SKM-1 treated with dmso at 0.1 percent for 144 hours (cell line): ENCODE results near the gene LIMA1.
"Not testable (repeated sequence)": the region's sequence is repeated elsewhere in the genome, so short reads cannot be mapped to it uniquely, and the experiment has no call there.

ENCODE experiments used
- DNase-seq: peaks from one replicate; lab custom pipeline; 2025; ENCODE audit not compliant: unreplicated experiment; lab: John Stamatoyannopoulos, UW

LIMA1 gene

GRCh38 chr12:50220363-50220995, 62.8 kb downstream of the LIMA1 start:
- peak; percentile 1 for DNase-seq

GRCh38 chr12:50219544-50219943, 63.8 kb downstream of the LIMA1 start:
- no peak for DNase-seq

- DNase-seq, result not testable (repeated sequence)
These were observed 64.3 kb downstream of the LIMA1 start for GRCh38 chr12:50219001-50219400.

GRCh38 chr12:50218386-50218785, 64.9 kb downstream of the LIMA1 start:
- no peak for DNase-seq

GRCh38 chr12:50217202-50217601, 66.1 kb downstream of the LIMA1 start:
- DNase-seq, result no peak

GRCh38 chr12:50215033-50215432, 68.3 kb downstream of the LIMA1 start:
- no peak for DNase-seq

- no peak for DNase-seq
These were observed 69.3 kb downstream of the LIMA1 start for GRCh38 chr12:50214018-50214417.

GRCh38 chr12:50213439-50213838, 69.9 kb downstream of the LIMA1 start:
- DNase-seq, result no peak

GRCh38 chr12:50212071-50212467, 71.3 kb downstream of the LIMA1 start:
- no peak for DNase-seq

GRCh38 chr12:50211392-50212070, 71.8 kb downstream of the LIMA1 start:
- no peak for DNase-seq

GRCh38 chr12:50207424-50207823, 75.9 kb downstream of the LIMA1 start:
- no peak for DNase-seq

GRCh38 chr12:50205648-50206047, 77.7 kb downstream of the LIMA1 start:
- no peak for DNase-seq

- DNase-seq, result no peak
These were observed 79.6 kb downstream of the LIMA1 start for GRCh38 chr12:50203691-50204090.

GRCh38 chr12:50201987-50202521, 81.3 kb downstream of the LIMA1 start:
- no peak for DNase-seq

- DNase-seq, result no peak
These were observed 82.6 kb downstream of the LIMA1 start for GRCh38 chr12:50200552-50201273.

- DNase-seq, result no peak
These were observed 84.5 kb downstream of the LIMA1 start for GRCh38 chr12:50198829-50199228.

GRCh38 chr12:50197297-50197727, 86.0 kb downstream of the LIMA1 start:
- DNase-seq, result no peak

- no peak for DNase-seq
These were observed 86.8 kb downstream of the LIMA1 start for GRCh38 chr12:50196537-50196936.

GRCh38 chr12:50195832-50196231, 87.5 kb downstream of the LIMA1 start:
- no peak for DNase-seq

GRCh38 chr12:50192908-50193307, 90.4 kb downstream of the LIMA1 start:
- DNase-seq, result no peak

- DNase-seq, result no peak
These were observed 91.1 kb downstream of the LIMA1 start for GRCh38 chr12:50192236-50192635.

- no peak for DNase-seq
These were observed 92.5 kb downstream of the LIMA1 start for GRCh38 chr12:50190859-50191258.
